SK-N-SH treated with all-trans-retinoic acid at 6 μM for 48 hours (cell line): ENCODE results near the gene ZNF587.
"Not testable (repeated sequence)": the region's sequence is repeated elsewhere in the genome, so short reads cannot be mapped to it uniquely, and the experiment has no call there.

Experiments used
- ATAC-seq: fragments of 200-7000 bp; cut with Tn5 transposase; 3 replicates; pipeline ENCODE4 v1.9.1; 2020; ENCODE audit warnings: mild to moderate bottlenecking, moderate library complexity
- ARNTL ChIP-seq: fragments of 450-650 bp; formaldehyde crosslinking; IDR thresholded peaks from 2 replicates; pipeline ENCODE4 v1.5.0; 2020; ENCODE audit warnings: low read depth, mild to moderate bottlenecking, moderate library complexity, borderline replicate concordance
- CREB5 ChIP-seq: fragments of 250-450 bp; sonication (Bioruptor Pico); IDR thresholded peaks from 2 replicates; pipeline ENCODE4 v1.5.1; 2020; ENCODE audit warnings: low read depth, mild to moderate bottlenecking, moderate library complexity
- CSDC2 ChIP-seq: fragments of 250-450 bp; sonication (Bioruptor Pico); IDR thresholded peaks from 2 replicates; pipeline ENCODE4 v1.5.0; 2020; ENCODE audit warnings: mild to moderate bottlenecking, moderate library complexity
- ESRRG ChIP-seq: fragments of 250-450 bp; sonication (Bioruptor Pico); IDR thresholded peaks from 2 replicates; pipeline ENCODE4 v1.6.1; 2021; ENCODE audit warnings: mild to moderate bottlenecking
- GLIS3 ChIP-seq: fragments of 250-450 bp; sonication (Bioruptor Pico); IDR thresholded peaks from 2 replicates; pipeline ENCODE4 v1.5.0; 2020; ENCODE audit warnings: mild to moderate bottlenecking, moderate library complexity
- ISL1 ChIP-seq: fragments of 250-450 bp; sonication (Bioruptor Pico); IDR thresholded peaks from 2 replicates; pipeline ENCODE4 v2.1.2; 2022; ENCODE audit warnings: mild to moderate bottlenecking, moderate library complexity
- OSR1 ChIP-seq: fragments of 250-450 bp; sonication (Bioruptor Pico); IDR thresholded peaks from 2 replicates; pipeline ENCODE4 v1.8.0; 2022; ENCODE audit warnings: moderate library complexity, mild to moderate bottlenecking, inconsistent platforms
- POU6F1 ChIP-seq: fragments of 250-450 bp; sonication (Bioruptor Pico); IDR thresholded peaks from 2 replicates; pipeline ENCODE4 v1.8.0; 2021; ENCODE audit warnings: low read depth, mild to moderate bottlenecking, moderate library complexity, borderline replicate concordance
- PPARA ChIP-seq: fragments of 250-450 bp; sonication (Bioruptor Pico); IDR thresholded peaks from 2 replicates; pipeline ENCODE4 v1.5.0; 2020; ENCODE audit warnings: mild to moderate bottlenecking, borderline replicate concordance
- RARB ChIP-seq: fragments of 250-450 bp; sonication (Bioruptor Pico); IDR thresholded peaks from 2 replicates; pipeline ENCODE4 v1.8.0; 2021; ENCODE audit warnings: mild to moderate bottlenecking, moderate library complexity
- SNAI2 ChIP-seq: fragments of 250-450 bp; sonication (Bioruptor Pico); IDR thresholded peaks from 2 replicates; pipeline ENCODE4 v1.5.0; 2020; ENCODE audit warnings: mild to moderate bottlenecking, moderate library complexity
- TCF4 ChIP-seq: fragments of 250-450 bp; sonication (Bioruptor Pico); IDR thresholded peaks from 2 replicates; pipeline ENCODE4 v1.8.0; 2021; ENCODE audit warnings: mild to moderate bottlenecking, moderate library complexity, borderline replicate concordance
- TOX ChIP-seq: fragments of 250-450 bp; sonication (Bioruptor Pico); IDR thresholded peaks from 2 replicates; pipeline ENCODE4 v1.8.0; 2021; ENCODE audit warnings: mild to moderate bottlenecking, moderate library complexity, borderline replicate concordance
- ZC3H10 ChIP-seq: fragments of 250-450 bp; sonication (Bioruptor Pico); IDR thresholded peaks from 2 replicates; pipeline ENCODE4 v1.5.1; 2021; ENCODE audit warnings: mild to moderate bottlenecking, moderate library complexity
- ZFP30 ChIP-seq: fragments of 450-650 bp; formaldehyde crosslinking; IDR thresholded peaks from 2 replicates; pipeline ENCODE4 v1.5.0; 2022; ENCODE audit warnings: mild to moderate bottlenecking, moderate library complexity
- ZNF565 ChIP-seq: fragments of 450-650 bp; formaldehyde crosslinking; conservative IDR thresholded peaks from 2 replicates; pipeline ENCODE4 v1.5.0; 2020; ENCODE audit warnings: low read depth, mild to moderate bottlenecking, moderate library complexity
- ZNF8 ChIP-seq: fragments of 450-650 bp; formaldehyde crosslinking; IDR thresholded peaks from 2 replicates; pipeline ENCODE4 v1.5.0; 2020; ENCODE audit warnings: mild to moderate bottlenecking, moderate library complexity
- TF ChIP-seq, protein P1 (sequence below): fragments of 250-450 bp; sonication (Bioruptor Pico); IDR thresholded peaks from 2 replicates; pipeline ENCODE4 v1.5.1; 2021; ENCODE audit warnings: mild to moderate bottlenecking, moderate library complexity

The ZNF587 gene

DNA sequence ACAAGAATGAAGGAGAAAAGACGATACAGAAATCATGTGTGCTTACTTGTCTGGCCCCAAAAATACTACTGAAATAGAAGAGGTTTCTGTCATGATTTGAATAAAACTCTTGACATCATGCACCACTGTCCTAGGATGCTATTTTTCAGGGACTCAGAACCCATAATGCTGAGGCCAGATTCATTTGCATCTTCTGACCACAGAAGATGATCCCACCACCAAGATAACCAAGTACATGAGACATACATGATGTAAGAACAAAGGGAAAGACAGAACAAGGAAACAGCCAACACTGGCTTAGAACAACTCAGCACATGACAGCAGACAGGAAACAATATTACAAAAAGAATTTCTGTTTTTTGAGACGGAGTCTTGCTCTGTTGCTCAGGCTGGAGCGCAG, 37.4 kb upstream of the ZNF587 start:
- no peak for TF ChIP-seq TOX (CRISPR knock-in tag)
- TF ChIP-seq ZFP30 (CRISPR knock-in tag), result no peak
- TF ChIP-seq, protein P1, sequence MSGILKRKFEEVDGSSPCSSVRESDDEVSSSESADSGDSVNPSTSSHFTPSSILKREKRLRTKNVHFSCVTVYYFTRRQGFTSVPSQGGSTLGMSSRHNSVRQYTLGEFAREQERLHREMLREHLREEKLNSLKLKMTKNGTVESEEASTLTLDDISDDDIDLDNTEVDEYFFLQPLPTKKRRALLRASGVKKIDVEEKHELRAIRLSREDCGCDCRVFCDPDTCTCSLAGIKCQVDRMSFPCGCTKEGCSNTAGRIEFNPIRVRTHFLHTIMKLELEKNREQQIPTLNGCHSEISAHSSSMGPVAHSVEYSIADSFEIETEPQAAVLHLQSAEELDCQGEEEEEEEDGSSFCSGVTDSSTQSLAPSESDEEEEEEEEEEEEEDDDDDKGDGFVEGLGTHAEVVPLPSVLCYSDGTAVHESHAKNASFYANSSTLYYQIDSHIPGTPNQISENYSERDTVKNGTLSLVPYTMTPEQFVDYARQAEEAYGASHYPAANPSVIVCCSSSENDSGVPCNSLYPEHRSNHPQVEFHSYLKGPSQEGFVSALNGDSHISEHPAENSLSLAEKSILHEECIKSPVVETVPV (CRISPR knock-in tag), result no peak

GRCh38 chr19:57812975-57813820, 36.5 kb upstream of the ZNF587 start:
- ATAC-seq, result not testable (repeated sequence)

More for the DNA sequence above, 37.4 kb upstream of the ZNF587 start:
- ATAC-seq, result no peak

GRCh38 chr19:57813919-57814504, 35.6 kb upstream of the ZNF587 start:
- ATAC-seq, result peak; percentile 5; the same call in 2 of the 3 replicates

DNA sequence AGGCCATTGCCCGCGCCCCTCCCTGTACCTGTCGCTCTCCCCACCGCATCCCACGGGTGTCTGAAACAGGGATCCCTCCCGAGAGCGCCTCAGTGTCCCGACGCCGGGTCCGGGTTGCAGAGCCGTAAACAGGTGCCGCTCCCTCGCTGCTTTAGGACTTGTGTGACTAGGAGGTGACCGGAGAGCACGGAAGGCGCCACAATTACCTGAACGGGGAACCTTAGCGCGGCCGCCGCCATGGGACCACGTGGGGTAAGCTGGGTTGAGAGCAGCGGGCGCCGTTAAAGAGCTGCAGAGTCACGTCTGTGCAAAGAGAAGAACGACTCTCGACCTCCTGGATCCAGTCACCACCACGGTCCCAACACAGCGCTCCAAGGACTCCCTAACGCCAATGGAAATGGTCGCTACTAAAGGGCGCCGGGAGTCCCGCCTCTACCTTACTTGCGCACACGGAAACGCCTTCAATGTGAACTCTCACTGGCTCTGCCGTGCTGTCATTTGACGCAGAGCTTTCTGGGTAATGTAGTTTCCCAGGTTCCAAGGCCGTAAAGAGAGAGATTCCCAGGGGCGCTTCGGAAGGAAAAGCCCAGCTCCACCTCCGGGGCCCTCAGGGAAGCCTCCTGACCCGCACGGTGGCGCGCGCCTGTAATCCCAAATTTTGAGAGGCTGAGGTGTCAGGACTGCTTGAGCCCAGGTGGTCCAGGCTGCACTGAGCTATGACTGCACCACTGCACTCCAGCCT, 35.0 kb upstream of the ZNF587 start, which contains the start of gene ZNF552:
Gene ZNF552 (minus strand): TSS at position 409 of the 742 bp plus-strand sequence. CDS start 170 bp downstream, at position 239.
- TF ChIP-seq RARB (CRISPR knock-in tag), result no peak
- TF ChIP-seq ZNF8 (CRISPR knock-in tag), result no peak
- no peak for TF ChIP-seq TCF4 (CRISPR knock-in tag)
- TF ChIP-seq PPARA (CRISPR knock-in tag), result no peak
- no peak for TF ChIP-seq GLIS3 (CRISPR knock-in tag)
- ATAC-seq, result peak; percentile 95

More at GRCh38 chr19:57813919-57814504, 35.6 kb upstream of the ZNF587 start:
- TF ChIP-seq TCF4 (CRISPR knock-in tag), result no peak

GRCh38 chr19:57815247-57816075, 34.2 kb upstream of the ZNF587 start:
- ATAC-seq, result no peak
- no peak for TF ChIP-seq RARB (CRISPR knock-in tag)
- no peak for TF ChIP-seq PPARA (CRISPR knock-in tag)
- no peak for TF ChIP-seq CREB5 (CRISPR knock-in tag)
- TF ChIP-seq ZFP30 (CRISPR knock-in tag), result no peak
- no peak for TF ChIP-seq ZC3H10 (CRISPR knock-in tag)
- no peak for TF ChIP-seq ESRRG (CRISPR knock-in tag)
- no peak for TF ChIP-seq OSR1 (CRISPR knock-in tag)
- TF ChIP-seq CSDC2, result no peak
- no peak for TF ChIP-seq ZNF8 (CRISPR knock-in tag)

DNA sequence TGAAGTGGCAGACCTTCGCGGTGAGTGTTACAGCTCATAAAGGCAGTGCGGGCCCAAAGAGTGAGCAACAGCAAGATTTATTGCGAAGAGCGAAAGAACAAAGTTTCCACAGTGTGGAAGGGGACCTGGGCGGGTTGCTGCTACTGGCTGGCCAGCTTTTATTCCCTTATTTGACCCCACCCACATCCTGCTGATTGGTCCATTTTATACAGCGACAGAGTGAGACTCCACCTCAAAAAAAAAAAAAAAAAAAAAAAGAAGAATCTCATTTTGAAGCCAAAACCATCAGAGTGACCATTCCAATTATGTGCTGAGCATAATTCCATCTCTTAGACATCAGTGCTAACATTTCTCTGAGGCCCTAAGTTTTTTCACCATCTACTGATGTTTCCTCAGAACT, 33.0 kb upstream of the ZNF587 start:
- TF ChIP-seq ZFP30 (CRISPR knock-in tag) (no peak), CSDC2 (no peak), ARNTL (CRISPR knock-in tag) (no peak), ZNF8 (CRISPR knock-in tag) (no peak), SNAI2 (CRISPR knock-in tag) (no peak), ZNF565 (CRISPR knock-in tag) (no peak), ISL1 (no peak), ESRRG (CRISPR knock-in tag) (no peak), TOX (CRISPR knock-in tag) (no peak), POU6F1 (CRISPR knock-in tag) (no peak), TCF4 (CRISPR knock-in tag) (no peak), CREB5 (CRISPR knock-in tag) (no peak)
- TF ChIP-seq, protein P1 (CRISPR knock-in tag), result no peak
- ATAC-seq, result no peak
